GM19467 (cell line): Measurements from ENCODE around the gene GOSR1.
"Not testable (repeated sequence)": the region's sequence is repeated elsewhere in the genome, so short reads cannot be mapped to it uniquely, and the experiment has no call there.

Source experiments
- ATAC-seq: cut with Tn5 transposase; IDR thresholded peaks from one replicate; pipeline ENCODE4 v1.9.1; 2021; ENCODE audit warnings: mild to moderate bottlenecking, moderate library complexity; ENCODE audit not compliant: unreplicated experiment

The GOSR1 gene

GRCh38 chr17:30543456-30543855 lies 66.2 kb downstream of the GOSR1 start:
- ATAC-seq: no peak

- ATAC-seq: no peak
Measured at GRCh38 chr17:30545024-30545423, 67.8 kb downstream of the GOSR1 start.

GRCh38 chr17:30547778-30548573 lies 70.8 kb downstream of the GOSR1 start:
- ATAC-seq: no peak

- not testable (repeated sequence) for ATAC-seq
Measured at GRCh38 chr17:30549181-30549580, 72.0 kb downstream of the GOSR1 start.

- ATAC-seq: no peak
Measured at GRCh38 chr17:30549864-30550511, 72.8 kb downstream of the GOSR1 start.

- peak; percentile 67 for ATAC-seq
Measured at GRCh38 chr17:30550512-30551273, 73.5 kb downstream of the GOSR1 start.

GRCh38 chr17:30551274-30551995 lies 74.2 kb downstream of the GOSR1 start:
- ATAC-seq: not testable (repeated sequence)

GRCh38 chr17:30551996-30552339 lies 74.8 kb downstream of the GOSR1 start:
- no peak for ATAC-seq

- ATAC-seq: no peak
Measured at GRCh38 chr17:30552994-30553566, 75.9 kb downstream of the GOSR1 start.

- not testable (repeated sequence) for ATAC-seq
Measured at GRCh38 chr17:30553823-30554440, 76.7 kb downstream of the GOSR1 start.

- no peak for ATAC-seq
Measured at GRCh38 chr17:30554839-30555751, 77.9 kb downstream of the GOSR1 start.

GRCh38 chr17:30555942-30556341 lies 78.7 kb downstream of the GOSR1 start:
- no peak for ATAC-seq

GRCh38 chr17:30556374-30557332 lies 79.4 kb downstream of the GOSR1 start:
- ATAC-seq: no peak

- no peak for ATAC-seq
Measured at GRCh38 chr17:30557916-30558685, 80.9 kb downstream of the GOSR1 start.

GRCh38 chr17:30558686-30559545 lies 81.7 kb downstream of the GOSR1 start:
- ATAC-seq: no peak

- no peak for ATAC-seq
Measured at GRCh38 chr17:30559656-30560055, 82.4 kb downstream of the GOSR1 start.
